ENCODE data around the gene MAMSTR. TPM values are rescaled to one million over a fixed set of nuclear protein-coding genes. Genes with fewer than 3 reads are reported as not detected.

Gene MAMSTR
- total and polyA plus RNA-seq, 9 of the 15 experiments (the other 6 are each of a cell fraction or from before 2014, with no cell fraction given), result 0.08 to 1.00 (median 0.40) TPM; not detected in 1

DNA sequence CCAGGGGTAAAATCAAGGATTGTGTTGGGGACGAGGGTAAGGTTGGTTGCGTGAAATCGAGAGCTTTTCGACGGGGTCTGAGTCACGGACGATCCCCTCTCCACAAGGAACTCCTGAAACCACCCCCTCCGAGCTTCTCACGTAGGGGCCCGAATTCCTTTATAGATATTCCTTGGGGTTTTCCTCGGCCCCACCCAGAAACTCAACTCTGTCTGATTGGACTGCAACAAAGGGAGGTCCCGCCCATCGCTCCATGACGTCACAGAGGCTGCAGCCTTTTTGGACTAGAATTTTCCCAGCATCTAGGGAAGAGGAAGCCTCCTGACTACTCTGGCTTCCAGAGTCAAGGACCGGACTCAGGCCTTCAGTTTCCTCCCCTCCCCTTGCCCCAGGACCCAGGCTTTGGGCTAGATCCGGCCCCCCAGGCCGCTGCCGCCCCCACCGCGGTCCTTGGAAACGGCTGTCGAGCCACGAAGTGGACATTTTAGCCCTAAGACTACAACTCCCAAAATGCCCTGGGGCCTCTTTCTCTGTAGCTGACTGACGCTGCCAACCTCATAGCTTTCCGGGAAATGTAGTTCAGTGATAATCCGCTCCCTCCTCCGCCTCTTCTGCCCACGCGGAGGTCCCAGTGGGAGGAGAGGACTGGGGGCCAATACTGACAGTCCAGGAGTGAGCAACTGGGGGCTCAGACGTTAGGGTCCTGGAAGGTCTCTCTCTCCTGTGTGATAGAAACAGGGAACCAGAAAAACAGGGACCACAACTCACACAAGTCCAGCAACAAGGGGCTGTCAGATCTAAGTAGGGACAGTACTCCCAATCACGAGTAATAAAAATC is 27.4 kb upstream of the MAMSTR start, which contains the start of gene IZUMO1 (continued):
- TF ChIP-seq, protein P1, sequence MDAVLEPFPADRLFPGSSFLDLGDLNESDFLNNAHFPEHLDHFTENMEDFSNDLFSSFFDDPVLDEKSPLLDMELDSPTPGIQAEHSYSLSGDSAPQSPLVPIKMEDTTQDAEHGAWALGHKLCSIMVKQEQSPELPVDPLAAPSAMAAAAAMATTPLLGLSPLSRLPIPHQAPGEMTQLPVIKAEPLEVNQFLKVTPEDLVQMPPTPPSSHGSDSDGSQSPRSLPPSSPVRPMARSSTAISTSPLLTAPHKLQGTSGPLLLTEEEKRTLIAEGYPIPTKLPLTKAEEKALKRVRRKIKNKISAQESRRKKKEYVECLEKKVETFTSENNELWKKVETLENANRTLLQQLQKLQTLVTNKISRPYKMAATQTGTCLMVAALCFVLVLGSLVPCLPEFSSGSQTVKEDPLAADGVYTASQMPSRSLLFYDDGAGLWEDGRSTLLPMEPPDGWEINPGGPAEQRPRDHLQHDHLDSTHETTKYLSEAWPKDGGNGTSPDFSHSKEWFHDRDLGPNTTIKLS (IDR thresholded peaks at IDR 0.05; ENCODE audit: borderline replicate concordance, low read depth), result peak; percentile 89
- TF ChIP-seq, protein P2, sequence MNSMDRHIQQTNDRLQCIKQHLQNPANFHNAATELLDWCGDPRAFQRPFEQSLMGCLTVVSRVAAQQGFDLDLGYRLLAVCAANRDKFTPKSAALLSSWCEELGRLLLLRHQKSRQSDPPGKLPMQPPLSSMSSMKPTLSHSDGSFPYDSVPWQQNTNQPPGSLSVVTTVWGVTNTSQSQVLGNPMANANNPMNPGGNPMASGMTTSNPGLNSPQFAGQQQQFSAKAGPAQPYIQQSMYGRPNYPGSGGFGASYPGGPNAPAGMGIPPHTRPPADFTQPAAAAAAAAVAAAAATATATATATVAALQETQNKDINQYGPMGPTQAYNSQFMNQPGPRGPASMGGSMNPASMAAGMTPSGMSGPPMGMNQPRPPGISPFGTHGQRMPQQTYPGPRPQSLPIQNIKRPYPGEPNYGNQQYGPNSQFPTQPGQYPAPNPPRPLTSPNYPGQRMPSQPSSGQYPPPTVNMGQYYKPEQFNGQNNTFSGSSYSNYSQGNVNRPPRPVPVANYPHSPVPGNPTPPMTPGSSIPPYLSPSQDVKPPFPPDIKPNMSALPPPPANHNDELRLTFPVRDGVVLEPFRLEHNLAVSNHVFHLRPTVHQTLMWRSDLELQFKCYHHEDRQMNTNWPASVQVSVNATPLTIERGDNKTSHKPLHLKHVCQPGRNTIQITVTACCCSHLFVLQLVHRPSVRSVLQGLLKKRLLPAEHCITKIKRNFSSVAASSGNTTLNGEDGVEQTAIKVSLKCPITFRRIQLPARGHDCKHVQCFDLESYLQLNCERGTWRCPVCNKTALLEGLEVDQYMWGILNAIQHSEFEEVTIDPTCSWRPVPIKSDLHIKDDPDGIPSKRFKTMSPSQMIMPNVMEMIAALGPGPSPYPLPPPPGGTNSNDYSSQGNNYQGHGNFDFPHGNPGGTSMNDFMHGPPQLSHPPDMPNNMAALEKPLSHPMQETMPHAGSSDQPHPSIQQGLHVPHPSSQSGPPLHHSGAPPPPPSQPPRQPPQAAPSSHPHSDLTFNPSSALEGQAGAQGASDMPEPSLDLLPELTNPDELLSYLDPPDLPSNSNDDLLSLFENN (IDR thresholded peaks at IDR 0.05; ENCODE audit: low read depth in 2 of 2, low read length in 2 of 2), result no peak
- TF ChIP-seq ZC3H4 (CRISPR knock-in tag; IDR thresholded peaks at IDR 0.05; ENCODE audit: borderline replicate concordance), result no peak
- no peak for TF ChIP-seq PML (IDR thresholded peaks at IDR 0.05; ENCODE audit: low read length)
- TF ChIP-seq ZNF24 (IDR thresholded peaks at IDR 0.05), result no peak
- TF ChIP-seq MTF1 (CRISPR knock-in tag; IDR thresholded peaks at IDR 0.05; ENCODE audit: borderline replicate concordance), result no peak
- no peak for TF ChIP-seq ZNF23 (CRISPR knock-in tag; IDR thresholded peaks at IDR 0.05)
- no peak for TF ChIP-seq LEF1 (IDR thresholded peaks at IDR 0.05)
- TF ChIP-seq SAFB2 (IDR thresholded peaks at IDR 0.05; ENCODE audit: borderline replicate concordance, low read depth, low read length, severe bottlenecking), result no peak
- TF ChIP-seq TFAM (CRISPR knock-in tag; conservative IDR thresholded peaks at IDR 0.05), result no peak
- TF ChIP-seq, protein P3, sequence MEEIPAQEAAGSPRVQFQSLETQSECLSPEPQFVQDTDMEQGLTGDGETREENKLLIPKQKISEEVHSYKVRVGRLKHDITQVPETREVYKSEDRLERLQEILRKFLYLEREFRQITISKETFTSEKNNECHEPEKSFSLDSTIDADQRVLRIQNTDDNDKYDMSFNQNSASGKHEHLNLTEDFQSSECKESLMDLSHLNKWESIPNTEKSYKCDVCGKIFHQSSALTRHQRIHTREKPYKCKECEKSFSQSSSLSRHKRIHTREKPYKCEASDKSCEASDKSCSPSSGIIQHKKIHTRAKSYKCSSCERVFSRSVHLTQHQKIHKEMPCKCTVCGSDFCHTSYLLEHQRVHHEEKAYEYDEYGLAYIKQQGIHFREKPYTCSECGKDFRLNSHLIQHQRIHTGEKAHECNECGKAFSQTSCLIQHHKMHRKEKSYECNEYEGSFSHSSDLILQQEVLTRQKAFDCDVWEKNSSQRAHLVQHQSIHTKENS (CRISPR knock-in tag; IDR thresholded peaks at IDR 0.05), result no peak
- TF ChIP-seq HDAC2 (IDR thresholded peaks at IDR 0.05), result no peak
- TF ChIP-seq, protein P4, sequence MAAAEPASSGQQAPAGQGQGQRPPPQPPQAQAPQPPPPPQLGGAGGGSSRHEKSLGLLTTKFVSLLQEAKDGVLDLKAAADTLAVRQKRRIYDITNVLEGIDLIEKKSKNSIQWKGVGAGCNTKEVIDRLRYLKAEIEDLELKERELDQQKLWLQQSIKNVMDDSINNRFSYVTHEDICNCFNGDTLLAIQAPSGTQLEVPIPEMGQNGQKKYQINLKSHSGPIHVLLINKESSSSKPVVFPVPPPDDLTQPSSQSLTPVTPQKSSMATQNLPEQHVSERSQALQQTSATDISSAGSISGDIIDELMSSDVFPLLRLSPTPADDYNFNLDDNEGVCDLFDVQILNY (CRISPR knock-in tag; IDR thresholded peaks at IDR 0.05), result no peak
- no peak for TF ChIP-seq ZFP36 (IDR thresholded peaks at IDR 0.05; ENCODE audit: low read depth, low read length, partially characterized antibody)
- peak; percentile 63; the same call in 1 of the 2 replicates for TF ChIP-seq ZBTB7A (IDR thresholded peaks at IDR 0.05; ENCODE audit: borderline replicate concordance, control insufficient read depth, low read depth, low read length)
- TF ChIP-seq POLR3A (IDR thresholded peaks at IDR 0.05; ENCODE audit: borderline replicate concordance, extremely low read depth, insufficient read depth, insufficient read length), result no peak
- no peak for TF ChIP-seq RFX5 (IDR thresholded peaks at IDR 0.05; ENCODE audit: low read depth, low read length)
- TF ChIP-seq ARHGAP35 (IDR thresholded peaks at IDR 0.05; ENCODE audit: partially characterized antibody), result no peak
- no peak for TF ChIP-seq HIVEP1 (CRISPR knock-in tag; IDR thresholded peaks at IDR 0.05)
- TF ChIP-seq MXI1 (IDR thresholded peaks at IDR 0.05; ENCODE audit: low read depth, low read length), result no peak
- no peak for TF ChIP-seq ZBTB17 (CRISPR knock-in tag; IDR thresholded peaks at IDR 0.05)

Data from K562 (cell line).